Left forelimb (tissue), 1 donor: Measurements from ENCODE around the gene MYBPC1.
"Not testable (repeated sequence)": the region's sequence is repeated elsewhere in the genome, so short reads cannot be mapped to it uniquely, and the experiment has no call there.

Experiments
- DNase-seq: peaks from one replicate; pipeline ENCODE4 v3.0.0-alpha.2; 2018; ENCODE audit warnings: low spot score

Gene MYBPC1

DNA sequence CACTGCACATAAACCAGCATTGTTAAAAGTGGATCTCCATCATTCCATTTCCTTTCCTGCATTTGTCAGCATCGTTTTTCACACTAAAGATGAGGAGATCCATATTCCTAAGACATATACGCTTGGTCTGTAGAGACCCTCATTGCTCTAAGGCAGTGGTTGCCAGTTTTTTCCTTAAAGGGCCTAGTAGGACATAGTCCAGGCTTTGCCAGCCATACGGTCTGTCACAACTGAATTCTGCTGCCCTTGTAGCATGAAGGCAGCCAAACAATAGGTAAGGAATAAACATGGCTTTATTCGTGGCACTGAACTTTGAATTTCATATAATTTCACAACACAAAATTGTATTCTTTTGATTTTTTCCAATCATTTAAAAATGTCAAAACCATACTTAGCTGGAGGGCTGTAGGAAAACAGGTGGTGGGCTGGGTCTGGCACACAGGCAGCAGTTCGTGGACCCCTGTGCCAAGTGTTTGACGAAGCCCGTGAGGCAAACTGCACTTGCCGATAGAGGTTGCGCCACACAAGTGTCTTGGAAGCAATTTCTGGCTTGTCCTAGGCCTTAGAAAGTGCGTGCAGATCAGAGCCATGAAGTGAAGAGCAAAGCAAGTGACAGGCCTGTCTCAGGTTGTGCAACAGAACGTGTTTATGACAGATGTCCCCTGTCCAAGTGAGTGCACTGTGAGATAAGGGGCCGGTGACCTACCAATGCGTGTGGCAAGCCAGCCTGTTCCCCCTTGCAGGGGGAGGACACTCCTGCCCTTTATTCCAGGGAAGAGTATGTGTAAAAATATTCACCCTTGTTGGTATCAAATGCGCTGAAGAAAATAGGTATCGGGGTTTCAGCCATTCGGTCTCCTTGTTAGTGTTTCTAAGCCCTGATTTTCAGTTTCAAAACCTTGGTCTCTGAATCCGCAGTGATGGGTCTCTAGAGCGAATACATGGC, 101.8 kb downstream of the MYBPC1 start:
- peak; percentile 64 for DNase-seq

DNA sequence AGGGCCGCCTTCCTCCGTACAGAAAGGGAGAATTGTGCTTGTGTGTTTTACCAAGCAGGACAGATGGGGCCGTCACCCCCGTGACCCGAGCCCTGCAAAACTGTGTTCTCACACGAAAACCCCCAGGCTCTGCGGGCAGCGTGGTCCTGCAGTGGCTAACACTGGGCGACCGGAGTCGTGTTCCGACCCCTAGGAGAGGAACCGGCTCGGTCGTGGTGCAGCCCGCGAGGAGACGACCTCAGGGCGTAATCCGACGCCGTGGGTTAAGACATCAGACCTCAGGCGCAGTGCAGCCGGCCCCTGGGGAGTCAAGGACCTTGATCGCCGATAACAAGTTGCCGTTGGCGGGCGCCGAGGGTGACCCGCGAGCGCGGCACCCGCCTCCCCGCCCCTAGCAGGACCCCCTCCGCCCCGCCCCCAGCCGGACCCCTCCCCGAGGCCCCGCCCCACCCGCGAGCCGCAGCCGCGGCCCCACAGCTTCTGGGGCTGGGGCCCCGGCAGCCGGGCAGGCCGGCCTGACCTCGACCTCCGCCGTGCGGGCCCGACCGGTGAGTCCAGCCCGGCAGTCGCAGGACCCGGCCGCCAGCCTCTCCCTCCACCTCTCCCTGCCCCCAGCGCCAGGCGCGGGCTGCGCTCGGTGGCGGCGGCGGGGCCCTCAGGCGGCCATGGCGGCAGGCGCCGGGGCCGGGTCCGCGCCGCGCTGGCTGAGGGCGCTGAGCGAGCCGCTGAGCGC, 102.6 kb downstream of the MYBPC1 start, which contains the start of gene CHPT1:
Gene CHPT1 (plus strand): TSS at position 444 of the 733 bp plus-strand sequence. CDS start 222 bp downstream, at position 666.
- peak; percentile 80 for DNase-seq

DNA sequence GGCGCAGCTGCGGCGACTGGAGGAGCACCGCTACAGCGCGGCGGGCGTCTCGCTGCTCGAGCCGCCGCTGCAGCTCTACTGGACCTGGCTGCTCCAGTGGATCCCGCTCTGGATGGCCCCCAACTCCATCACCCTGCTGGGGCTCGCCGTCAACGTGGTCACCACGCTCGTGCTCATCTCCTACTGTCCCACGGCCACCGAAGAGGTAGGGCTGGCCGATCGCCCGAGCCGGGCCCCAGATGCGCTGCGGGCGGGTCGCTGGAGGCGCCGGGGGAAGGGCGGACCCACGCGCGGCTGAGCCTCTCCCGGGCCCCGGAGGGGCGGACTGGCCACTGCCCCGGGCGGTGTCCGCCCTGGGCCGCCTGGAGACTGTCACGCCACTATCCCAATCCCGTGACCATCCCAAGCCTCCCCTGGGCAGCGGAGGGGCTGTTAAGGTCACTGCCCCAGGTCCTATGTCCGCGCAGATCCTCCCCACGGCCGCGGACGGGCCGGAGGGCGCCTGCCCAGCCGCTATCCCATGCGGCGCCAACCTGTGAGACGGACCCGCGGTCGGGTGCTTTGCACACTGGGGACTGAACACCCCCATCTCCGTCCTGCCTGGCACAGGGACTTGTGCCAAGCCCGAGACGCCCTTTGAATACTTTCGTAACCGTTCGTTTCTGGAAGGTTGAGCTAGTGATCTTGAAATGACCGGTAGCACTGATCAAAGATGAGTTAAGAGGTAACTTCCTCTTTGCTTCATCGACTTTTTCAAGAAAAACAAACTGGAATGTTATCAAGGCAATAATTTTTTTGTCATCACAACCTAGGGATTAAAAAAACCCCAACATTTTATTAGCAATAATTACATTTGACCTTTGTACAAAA, 103.4 kb downstream of the MYBPC1 start:
- DNase-seq, result peak; percentile 82

DNA sequence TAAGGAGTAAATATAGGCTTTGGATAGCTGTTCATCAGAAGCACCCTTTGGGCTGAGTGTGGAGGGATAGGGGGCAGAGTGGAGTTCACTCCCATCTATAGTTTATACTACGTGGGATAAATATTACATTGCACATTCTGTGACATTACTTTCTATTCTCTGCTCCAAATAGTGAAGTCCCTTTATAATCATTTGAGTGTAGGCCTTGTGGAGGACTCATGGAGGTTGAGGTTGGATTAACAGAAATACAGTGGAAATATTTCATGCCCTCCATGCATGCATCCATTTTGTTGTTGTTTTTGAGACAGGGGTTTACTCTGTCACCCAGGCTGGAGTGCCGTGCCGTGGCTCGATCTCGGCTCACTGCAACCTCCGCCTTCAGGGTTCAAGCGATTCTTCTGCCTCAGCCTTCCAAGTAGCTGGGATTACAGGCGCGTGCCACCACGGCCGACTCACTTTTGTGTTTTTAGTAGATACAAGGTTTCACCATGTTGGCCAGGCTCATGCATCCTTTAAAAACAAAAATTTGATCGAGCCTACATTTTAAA, 104.1 kb downstream of the MYBPC1 start:
- DNase-seq, result no peak

DNA sequence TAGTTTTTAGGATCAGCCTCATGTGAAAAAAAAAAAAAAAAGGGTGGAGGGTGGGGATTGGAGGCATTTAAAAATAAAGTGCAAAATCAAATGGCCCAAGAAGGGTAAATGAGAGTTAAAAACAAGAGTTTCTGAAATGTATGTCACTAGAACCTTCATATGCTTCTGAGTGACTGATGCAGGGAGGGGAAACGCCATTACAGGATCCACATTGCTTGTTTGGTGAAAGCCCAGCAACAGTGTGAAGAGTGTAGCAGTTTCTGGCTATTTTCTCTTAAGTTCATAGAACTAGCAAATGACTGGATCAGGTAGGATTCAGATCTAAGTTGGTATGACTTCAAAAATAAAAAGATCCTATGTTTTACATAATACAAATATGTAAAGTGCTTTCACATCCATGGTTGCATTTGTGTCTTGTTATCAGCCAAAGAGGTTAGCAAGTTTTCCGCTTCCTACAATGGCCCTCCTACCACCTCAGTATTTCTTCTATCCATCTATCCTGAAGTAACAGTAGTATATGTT, 105.6 kb downstream of the MYBPC1 start:
- no peak for DNase-seq

DNA sequence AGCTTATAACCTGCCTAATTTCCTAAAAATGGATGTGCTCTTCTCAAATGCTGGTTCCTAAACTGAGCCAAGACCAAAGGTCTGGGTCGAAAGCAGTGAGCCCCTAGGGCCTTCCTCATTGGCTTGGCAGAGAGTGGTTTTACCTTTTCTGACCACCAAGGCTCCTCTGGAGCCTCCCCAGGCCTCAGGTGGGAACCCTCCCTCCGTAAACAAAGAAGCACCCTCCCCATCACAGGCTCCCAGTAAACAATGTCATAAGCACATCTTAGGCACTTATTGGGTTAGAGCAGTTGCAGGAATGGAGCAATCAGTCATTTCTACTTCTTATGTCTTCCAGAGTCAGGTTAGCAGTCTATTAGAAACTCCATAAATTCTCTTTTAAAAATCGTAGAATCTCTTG, 108.7 kb downstream of the MYBPC1 start:
- DNase-seq, result no peak

DNA sequence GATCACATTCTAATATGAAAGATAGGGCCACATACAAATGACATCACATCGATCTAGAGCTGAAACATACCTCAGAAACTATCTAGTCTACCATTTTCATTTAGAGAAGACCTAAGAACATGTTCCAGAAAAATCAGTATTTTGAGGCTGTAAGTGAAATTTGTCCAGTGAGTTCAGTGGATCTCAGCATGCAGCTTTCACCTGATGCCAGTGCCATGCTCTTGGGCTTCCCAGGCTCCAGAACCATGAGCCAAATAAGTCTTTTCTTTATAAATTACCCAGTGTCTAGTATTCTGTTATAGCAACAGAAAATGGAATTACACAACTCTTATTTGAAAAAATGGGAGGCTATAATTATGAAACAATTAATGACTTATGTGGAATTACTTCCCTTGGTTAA, 111.6 kb downstream of the MYBPC1 start:
- no peak for DNase-seq

DNA sequence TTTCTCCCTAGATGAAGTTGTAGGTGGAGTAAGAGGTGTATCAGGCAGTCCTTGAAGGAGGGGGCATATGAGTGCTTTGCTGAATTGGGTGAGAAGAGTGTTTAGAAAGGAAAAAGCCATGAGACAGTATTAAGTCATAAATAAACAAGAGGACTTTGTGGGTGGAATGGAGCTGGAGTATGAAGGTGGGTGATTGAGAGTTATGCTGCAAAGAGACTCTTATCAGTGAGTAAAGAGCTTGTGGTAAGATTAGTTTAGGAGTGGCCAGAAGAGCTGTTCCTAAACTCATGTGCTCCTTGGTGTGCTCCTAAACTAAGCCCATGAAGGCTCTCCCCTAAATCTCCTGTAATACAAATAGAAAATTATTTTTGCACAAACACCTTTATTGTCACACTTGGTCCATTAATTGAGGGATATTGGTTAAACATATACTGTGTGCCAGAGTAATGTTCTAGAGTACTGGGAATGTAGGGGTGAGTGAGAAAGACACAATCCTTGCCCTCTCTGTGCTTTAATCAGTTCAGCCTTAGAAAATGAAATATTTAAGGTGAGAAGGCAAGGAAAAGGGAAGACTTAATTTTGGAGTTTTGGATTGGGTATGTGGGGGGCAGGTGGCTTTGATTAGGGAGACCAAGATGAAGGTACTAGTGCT, 112.5 kb downstream of the MYBPC1 start:
- DNase-seq, result no peak

DNA sequence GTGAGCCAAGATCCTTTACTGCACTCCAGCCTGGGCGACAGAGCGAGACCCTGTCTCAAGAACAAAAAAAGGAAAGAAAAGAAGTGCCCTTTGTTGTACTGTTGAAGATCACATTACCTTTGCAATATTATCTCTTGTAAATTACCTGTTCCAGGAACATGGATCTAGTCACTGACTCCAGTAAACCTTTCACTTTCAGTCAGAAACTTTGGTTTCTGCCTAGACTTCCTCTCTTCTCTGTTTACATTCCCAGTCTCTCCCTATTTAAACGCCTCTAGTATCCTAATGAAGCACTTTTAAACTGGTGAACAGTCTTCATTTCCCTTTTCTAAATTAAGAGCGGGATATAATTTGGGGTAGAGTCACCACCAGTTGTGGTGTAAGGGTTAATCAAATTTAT, 115.5 kb downstream of the MYBPC1 start:
- no peak for DNase-seq

DNA sequence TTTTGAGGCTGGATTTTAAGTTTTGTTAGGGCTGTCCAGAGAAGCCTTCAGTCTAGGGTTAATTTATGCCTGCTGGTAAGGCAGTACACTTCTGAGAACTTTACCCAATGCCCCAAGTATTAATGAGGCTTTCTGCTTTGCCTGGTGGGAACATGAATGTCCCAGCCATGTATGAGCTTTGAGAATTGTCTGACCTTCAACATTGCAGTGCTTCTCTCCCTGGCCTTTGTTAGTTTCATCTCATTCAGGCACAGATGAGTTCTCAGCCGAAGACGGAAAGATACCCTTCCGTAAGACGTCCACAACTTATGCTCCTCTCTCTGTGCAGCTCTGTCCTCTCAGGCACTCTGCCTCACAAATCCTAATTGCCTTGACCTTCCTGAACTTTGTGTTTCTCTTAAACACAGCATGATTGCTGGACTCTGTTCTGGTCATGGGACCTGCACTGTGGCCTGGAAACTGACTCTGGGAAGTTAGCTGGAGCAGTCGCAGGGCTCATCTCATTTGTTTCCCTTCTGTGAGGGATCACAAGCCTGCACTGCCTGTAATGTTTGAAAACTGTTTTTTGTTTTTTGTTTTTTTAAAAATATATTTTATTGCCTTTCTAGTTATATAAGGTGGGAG, 118.4 kb downstream of the MYBPC1 start:
- DNase-seq, result no peak

DNA sequence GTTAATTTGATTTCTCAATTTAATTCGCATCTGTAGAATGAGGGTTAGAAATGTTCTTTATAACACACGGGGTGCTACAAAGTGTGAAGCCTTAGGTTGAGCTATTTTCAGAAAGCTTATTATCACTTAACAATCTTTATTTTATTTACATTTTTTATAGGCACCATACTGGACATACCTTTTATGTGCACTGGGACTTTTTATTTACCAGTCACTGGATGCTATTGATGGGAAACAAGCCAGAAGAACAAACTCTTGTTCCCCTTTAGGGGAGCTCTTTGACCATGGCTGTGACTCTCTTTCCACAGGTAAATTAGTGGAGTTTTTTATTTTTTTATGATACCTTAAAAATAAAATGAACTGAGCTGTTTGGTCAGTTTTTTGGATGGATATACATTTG, 119.2 kb downstream of the MYBPC1 start:
- DNase-seq, result no peak

DNA sequence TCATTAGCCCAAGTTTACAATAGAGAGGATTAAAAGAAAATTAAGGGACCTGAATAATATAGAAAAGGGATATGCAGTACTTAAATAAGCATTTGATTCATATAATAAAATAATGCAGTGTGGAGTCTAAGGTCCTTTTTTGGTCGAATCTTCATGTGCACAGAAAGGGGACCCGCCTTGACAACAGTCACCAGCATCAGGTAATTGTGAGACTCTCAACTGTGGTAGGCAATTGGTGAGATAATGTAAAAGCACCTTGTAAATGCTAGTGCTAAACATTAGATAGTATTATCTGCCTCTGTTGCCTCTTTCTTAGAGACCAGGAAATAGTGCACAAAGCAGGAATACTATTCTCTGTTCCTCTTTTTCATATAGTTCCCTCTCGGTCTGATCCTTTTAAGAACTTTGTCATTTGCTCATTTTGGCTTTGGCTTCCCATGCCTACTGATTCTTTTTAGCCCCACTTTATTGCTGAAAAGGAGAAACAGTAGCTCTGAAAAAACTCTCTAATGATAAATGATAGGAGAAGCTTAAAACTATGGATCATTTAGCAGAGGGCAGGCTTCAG, 120.2 kb downstream of the MYBPC1 start:
- no peak for DNase-seq

DNA sequence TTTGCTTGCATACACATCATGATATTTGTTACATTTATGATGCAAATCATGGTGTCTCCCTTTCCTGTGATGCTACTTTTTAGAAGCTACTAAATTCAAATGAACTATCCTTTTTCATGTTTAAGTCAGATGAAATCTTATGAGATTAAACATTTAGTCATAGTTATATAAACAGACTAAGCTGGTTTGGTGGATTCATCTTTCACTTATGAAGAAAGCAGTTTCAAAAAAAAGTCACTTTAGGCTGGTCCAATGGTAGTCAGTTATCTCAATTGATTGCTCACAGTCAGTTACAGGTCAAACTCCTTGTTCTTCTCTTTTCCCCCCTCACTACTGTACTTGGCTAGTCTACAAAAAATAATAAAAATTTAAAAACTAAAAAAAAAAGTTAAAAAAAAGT, 124.8 kb downstream of the MYBPC1 start:
- no peak for DNase-seq

DNA sequence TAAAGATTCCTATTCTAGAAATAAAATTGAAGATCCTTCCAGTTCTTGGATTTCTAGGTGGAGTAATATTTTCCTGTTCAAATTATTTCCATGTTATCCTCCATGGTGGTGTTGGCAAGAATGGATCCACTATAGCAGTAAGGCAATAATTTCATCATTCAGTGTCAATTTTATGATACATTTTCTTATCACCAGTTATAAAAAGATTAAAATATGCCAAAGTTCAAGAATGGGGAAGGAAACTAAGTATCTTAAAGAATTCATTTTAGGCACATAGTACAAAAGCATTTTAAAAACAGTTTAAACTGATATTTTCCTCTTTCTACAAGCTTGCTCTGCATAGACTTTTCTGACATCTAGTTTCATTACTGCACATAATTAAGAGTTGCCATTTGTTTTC, 125.3 kb downstream of the MYBPC1 start:
- no peak for DNase-seq

DNA sequence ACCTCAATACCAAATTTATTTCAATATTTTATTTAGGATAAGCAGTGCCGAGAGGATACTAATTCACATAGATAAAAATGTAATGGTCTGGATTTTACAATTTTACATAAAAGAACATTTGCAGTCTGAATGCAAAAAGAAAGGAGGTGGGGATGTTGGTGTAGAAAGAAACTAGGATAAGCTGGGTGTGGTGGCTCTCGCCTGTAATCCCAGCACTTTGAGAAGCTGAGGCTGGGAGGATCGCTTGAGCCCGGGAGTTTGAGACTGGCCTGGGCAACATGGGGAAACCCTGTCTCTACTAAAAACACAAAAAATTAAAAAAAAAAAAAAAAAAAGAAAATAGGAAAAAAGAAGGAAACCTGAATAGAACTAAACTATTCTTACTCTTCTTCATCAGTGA, 127.6 kb downstream of the MYBPC1 start:
- no peak for DNase-seq

DNA sequence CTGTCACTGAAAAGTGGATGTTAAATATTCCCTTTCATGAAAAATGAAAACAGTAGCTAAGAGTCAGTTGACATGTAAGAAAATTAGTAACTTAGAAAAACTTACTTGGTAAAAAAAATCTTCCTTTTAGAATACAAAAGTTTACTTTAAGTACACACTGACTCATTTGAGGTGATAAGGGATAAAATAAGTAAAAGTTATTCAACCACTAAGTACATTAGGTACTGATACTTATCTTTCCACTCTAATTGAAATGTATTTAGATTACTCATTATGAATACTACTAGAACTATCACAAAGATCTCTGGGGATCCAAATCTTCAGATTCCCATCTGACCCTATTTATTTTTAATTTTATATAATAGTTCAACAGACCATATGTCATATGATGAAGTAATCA, 132.3 kb downstream of the MYBPC1 start:
- DNase-seq, result no peak

DNA sequence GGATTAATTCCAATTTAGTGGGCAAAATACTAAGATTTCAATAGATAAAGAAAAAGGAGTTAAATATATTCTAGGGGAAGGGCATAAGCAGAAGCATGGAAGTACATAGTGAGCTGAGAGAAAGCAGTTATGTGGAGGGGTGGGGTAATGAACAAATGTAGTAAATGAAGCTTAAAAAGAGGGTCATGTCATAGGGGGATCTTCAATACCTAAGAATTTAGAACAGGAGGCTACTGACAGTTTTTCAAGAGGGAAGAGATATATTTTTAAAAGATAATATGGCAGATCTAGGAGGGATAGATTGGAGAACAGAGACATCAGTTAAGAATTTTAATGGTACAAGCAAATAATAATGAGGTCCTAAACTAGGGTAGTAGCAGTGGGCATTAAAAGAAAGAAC, 135.1 kb downstream of the MYBPC1 start:
- no peak for DNase-seq

DNA sequence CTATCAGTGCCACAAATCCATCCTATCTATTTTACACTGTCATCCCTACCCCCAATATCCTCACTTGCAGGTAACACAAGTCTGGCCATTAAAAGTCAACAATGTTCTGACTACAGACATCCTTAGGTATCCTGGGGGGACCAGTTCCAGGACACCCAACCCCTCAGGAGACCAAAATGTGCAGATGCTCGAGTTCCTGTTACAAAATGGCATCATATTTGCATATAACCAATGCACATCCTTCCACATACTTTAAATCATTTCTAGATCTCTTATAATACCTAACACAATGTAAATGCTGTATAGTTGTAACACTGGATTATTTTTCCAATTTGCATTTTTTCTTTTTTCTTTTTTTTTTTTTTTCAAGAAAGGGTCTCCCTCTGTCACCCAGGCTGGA, 137.5 kb downstream of the MYBPC1 start:
- no peak for DNase-seq

DNA sequence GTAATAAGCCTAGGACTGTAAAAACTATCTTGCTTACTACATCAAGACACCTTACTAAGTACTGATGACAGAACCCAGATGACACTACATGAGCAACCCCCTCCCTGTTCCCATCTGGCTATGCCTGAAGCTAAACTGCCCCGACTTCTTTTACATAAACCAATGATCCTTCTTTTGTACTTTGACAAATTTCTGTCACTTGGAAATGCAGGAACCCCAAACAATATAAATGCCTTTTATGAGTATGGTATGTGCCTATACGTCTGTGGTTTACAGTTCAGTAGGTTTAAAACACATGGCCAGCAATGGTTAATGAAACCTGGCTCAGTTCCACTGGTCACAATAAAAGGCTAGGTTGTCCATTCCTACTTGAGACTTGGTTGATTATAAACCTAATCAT, 138.4 kb downstream of the MYBPC1 start:
- no peak for DNase-seq

DNA sequence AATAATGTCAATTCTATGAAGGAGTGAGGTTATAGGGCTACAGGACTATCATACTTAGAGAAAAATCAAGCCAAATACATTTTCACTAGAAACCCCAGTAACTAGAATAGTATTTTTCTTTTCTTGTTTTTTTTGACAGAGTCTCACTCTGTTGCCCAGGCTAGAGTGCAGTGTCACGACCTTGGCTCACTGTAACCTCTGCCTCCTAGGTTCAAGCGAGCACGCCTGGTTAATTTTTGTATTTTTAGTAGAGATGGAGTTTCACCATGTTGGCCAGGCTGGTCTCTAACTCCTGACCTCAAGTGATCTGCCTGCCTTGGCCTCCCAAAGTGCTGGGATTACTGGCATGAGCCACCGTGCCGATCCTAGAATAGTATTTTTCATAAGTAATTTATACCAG, 139.7 kb downstream of the MYBPC1 start:
- not testable (repeated sequence) for DNase-seq
